Suppressor macrophage (primary cell): Measurements from ENCODE around the gene ARID3A.

Source experiments
- DNase-seq, 4 experiments: peaks; one replicate each; pipeline ENCODE4 v3.0.0-alpha.2; 2020 to 2022

Gene ARID3A

DNA sequence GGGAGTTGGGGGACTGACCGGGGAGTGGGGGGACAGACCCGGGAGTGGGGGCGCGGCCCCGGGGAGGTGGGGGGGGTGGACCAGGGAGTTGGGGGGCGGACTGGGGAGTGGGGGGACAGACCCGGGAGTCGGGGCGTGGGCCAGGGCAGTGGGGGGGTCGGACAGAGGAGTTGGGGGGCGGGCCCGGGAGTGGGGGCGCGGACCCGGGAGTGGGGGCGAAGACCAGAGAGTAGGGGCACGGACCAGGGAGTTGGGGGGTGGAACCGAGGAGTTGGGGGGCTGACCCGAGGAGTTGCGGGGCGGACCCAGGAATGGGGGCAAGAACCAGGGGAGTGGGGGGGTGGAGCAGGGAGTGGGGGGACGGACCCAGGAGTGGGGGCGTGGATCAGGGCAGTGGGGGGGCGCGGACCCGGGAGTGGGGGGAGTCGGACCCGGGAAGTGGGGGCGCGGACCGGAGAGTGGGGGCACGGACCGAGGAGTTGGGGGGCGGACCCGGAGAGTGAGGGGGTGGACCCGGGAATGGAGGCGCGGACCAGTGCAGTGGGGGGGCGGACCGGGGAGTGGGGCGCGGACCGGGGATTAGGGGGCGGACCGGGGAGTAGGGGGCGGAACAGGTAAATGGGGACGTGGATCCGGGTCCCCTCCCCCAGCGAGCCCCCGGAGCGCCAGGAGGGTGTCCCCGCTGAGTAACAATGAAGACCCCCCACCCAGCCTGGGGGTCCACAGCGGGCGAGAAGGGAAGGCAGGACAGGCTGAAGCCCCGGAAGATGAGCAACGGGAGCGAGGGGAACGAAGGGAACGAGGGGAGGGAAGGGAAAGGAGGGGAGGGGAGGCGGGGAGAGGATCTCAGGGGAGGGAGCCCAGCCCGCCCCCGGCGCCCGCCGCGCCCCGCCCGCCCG lies 13.4 kb upstream of the ARID3A start:
- DNase-seq = no peak

DNA sequence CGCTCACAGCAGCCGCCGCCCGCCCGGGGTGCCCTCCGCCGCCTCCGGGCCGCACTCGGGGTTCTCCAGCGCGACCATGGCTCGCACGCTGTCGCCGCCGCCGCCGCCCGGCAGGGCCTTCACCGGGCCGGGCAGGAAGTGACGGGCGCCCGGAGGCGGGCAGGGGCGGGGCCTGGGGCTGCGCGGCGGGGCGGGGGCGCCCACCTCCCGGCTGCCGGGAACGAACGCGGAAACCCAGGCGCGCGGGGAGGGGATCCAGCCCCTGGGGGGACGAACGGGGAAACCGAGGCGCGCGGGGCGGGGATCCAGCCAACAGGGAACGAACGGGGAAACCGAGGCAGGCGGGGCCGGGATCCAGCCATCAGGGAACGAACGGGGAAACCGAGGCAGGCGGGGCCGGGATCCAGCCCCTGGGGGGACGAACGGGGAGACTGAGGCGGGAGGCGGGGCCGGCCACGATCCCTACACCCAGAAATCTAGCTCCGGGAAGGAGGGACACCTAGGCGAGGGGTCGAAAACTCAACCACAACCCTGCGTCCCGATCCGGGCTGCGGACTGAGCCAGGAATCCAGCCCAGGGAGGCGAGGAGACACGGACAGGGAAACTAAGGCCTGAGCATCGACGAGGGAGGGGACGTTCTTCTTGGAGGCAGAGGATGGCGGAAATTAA lies 12.6 kb upstream of the ARID3A start, which contains the start of gene R3HDM4:
TSS of gene R3HDM4 (minus strand) at position 140 of the 669 bp plus-strand sequence. CDS start at position 78, 62 bp downstream.
- DNase-seq = peak; percentile 78 to 93 (median 84)

GRCh38 chr19:916645-917322 lies 9.1 kb upstream of the ARID3A start:
- no peak for DNase-seq

- peak; percentile 44 to 65 (median 54) for DNase-seq
These were observed 8.3 kb upstream of the ARID3A start, which contains the start of gene KISS1R for GRCh38 chr19:917323-918151. Gene KISS1R (plus strand): TSS chr19:917333. CDS start chr19:917503, 170 bp downstream.

GRCh38 chr19:918152-918437 lies 7.7 kb upstream of the ARID3A start:
- no peak for DNase-seq

- no peak for DNase-seq
These were observed 7.2 kb upstream of the ARID3A start for GRCh38 chr19:918481-919198.

- peak in 1 of 4 experiments; percentile 34 for DNase-seq
These were observed 6.4 kb upstream of the ARID3A start for GRCh38 chr19:919199-920050.

GRCh38 chr19:920051-920864 lies 5.6 kb upstream of the ARID3A start:
- peak in 3 of 4 experiments; percentile 45 to 60 (median 54) for DNase-seq

DNA sequence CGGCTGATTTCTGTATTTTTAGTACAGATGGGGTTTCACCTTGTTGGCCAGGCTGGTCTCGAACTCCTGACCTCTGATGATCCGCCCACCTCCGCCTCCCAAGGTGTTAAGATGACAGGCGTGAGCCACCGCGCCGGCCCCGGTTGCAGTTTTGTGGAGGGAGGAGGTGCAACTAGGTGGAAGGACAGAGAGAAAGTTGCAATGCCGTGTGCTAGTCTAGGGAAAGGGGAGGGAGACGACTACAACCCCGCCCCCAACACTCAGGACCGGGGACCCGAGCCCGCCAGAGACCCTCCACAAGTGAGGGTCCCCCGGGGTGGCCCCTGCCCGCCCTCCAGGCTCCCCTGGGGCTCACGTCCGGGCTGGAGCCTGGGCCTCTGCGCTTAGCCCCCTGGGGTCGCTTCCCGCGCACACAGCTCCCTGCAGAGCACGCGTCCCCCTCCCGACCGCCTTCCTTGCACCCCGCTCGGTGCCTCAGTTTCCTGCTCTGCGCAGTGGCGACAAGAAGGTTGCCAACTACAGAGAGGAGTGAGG lies 1.2 kb upstream of the ARID3A start:
- DNase-seq = peak in 1 of 4 experiments; percentile 36

DNA sequence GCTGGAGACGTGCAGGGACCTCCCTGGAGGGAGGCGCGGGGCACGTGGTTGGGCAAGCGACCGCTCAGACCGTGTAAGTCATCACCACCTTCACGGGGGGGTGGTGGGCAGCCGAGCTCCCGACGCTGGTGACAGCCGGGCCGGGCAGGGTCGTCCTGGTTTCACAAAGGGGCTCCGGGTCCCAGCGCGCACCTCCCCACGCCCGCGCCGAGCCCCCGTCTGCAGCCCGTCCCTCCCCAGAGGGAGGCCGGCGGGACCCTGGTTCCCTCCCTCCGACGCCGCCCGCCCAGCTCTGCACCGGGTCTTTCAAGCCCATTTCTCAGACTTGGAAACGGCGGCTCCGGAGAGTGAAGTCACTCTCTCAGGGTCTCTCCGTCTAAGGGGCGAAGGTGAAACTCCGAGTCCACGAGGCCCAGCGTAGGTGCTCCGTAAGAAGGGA lies 729 bp upstream of the ARID3A start:
- peak; percentile 40 to 66 (median 57) for DNase-seq

- no peak for DNase-seq
These were observed 421 bp downstream of the ARID3A start for GRCh38 chr19:926323-926588.

DNA sequence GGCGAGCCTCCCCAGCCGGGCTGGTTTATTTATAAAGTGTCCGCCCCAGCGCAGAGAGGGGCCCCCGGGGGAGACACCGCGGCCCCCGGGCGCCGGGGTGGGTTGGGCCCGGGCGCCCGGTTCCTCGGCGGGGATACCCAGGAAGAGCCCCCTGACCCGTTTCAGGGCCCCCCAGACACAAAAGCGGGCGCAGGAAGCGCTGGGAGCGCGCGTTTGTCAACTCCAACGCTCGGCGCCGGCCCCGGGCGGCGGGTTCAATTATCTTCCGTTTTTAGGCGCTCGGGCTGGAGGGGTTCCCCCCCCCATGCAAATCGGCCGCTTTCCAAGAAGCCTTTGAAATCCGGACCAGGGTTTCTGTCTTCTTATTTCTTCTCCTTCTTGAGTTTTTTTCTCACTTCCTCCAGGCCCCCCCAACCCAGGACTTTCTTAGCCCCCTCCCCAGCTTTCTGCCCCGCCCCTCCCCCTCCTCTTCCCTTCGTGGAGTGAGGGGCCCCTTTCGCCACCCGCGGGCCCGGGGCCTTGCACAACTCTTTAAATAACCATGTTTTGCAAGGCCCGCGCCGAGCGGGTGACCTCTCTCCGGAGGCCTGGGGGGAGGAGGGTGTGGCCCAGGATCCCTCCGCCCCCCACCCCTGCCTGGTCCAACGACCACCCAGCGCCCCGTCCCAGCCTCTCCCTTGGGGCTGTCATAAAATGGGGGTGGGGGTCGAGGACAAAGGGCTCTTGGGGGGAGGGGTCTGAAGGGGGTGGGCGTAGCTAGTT lies 935 bp downstream of the ARID3A start:
- peak; percentile 84 to 94 (median 90) for DNase-seq

GRCh38 chr19:927351-927779 lies 1.5 kb downstream of the ARID3A start:
- peak in 1 of 4 experiments; percentile 60 for DNase-seq

- DNase-seq = peak in 1 of 4 experiments; percentile 45
These were observed 2.1 kb downstream of the ARID3A start for GRCh38 chr19:927780-928401.

GRCh38 chr19:928471-929202 lies 2.8 kb downstream of the ARID3A start:
- DNase-seq = peak in 1 of 4 experiments; percentile 58

- DNase-seq = no peak
These were observed 3.5 kb downstream of the ARID3A start for GRCh38 chr19:929203-929890.

- DNase-seq = no peak
These were observed 4.0 kb downstream of the ARID3A start for GRCh38 chr19:929891-930258.
